ENCODE data around the gene FHL3.

DNA sequence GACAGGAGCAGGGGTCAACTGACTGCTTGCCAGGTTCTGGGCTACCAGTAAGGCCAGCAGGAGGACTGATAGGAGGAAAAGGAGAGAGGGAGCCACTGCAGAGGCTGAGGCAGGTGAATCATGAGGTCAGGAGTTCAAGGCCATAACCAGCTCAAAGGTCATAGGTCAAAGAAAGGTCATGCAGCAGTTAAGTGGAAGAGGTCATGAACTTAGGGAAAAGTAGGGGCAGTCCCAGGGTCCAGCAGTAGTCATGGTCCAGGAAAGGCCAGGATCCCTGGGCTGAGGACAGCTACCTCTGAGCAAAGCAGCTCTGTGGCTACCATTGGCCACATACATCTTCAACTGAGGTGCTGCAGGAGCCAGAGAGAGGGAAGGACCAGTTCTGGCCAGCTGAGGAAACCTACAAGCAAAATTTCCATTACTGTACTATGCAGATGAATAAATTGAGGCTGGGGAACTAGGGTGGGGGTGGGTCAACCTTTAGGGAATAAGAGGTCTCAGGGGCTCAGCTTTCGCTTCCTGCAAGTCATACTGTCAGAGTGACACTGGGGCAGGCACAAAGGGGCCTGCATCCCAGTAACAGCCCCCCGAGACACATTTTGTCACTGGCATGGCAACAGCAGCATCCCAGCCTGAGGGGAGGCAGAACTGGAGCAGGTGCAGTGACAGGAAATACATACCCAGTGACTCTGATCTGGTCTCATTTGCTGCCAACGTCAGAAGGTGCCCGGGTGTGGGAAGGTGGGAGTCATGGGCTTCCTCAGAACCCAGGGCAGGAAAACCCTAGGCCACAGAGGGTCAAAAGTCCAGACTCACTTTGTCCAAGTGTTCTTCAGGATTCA lies 53.3 kb downstream of the FHL3 start:
- TF ChIP-seq, protein P1, sequence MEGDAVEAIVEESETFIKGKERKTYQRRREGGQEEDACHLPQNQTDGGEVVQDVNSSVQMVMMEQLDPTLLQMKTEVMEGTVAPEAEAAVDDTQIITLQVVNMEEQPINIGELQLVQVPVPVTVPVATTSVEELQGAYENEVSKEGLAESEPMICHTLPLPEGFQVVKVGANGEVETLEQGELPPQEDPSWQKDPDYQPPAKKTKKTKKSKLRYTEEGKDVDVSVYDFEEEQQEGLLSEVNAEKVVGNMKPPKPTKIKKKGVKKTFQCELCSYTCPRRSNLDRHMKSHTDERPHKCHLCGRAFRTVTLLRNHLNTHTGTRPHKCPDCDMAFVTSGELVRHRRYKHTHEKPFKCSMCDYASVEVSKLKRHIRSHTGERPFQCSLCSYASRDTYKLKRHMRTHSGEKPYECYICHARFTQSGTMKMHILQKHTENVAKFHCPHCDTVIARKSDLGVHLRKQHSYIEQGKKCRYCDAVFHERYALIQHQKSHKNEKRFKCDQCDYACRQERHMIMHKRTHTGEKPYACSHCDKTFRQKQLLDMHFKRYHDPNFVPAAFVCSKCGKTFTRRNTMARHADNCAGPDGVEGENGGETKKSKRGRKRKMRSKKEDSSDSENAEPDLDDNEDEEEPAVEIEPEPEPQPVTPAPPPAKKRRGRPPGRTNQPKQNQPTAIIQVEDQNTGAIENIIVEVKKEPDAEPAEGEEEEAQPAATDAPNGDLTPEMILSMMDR (conservative IDR thresholded peaks at IDR 0.05; ENCODE audit: low read depth, low read length) = no peak
- no peak for TF ChIP-seq CEBPB (IDR thresholded peaks at IDR 0.05; ENCODE audit: low read depth, low read length)
- TF ChIP-seq POLR2A (IDR thresholded peaks at IDR 0.05; ENCODE audit: low read depth, low read length) = no peak
- TF ChIP-seq FOS (IDR thresholded peaks at IDR 0.05; ENCODE audit: low read depth, low read length) = no peak
- no peak for TF ChIP-seq BHLHE40 (IDR thresholded peaks at IDR 0.05; ENCODE audit: low read depth, low read length)
- TF ChIP-seq RFX5 (IDR thresholded peaks at IDR 0.05; ENCODE audit: low read depth, low read length) = no peak
- TF ChIP-seq, protein P2, sequence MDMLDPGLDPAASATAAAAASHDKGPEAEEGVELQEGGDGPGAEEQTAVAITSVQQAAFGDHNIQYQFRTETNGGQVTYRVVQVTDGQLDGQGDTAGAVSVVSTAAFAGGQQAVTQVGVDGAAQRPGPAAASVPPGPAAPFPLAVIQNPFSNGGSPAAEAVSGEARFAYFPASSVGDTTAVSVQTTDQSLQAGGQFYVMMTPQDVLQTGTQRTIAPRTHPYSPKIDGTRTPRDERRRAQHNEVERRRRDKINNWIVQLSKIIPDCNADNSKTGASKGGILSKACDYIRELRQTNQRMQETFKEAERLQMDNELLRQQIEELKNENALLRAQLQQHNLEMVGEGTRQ (IDR thresholded peaks at IDR 0.05; ENCODE audit: low read depth, low read length) = no peak

All from IMR-90 (cell line).